ENCODE data around the gene ATP5MG.
A peak's percentile ranks its signal among the peaks of the same experiment; 100 is the strongest.

The ATP5MG gene

GRCh38 chr11:118359295-118359958 lies 42.0 kb upstream of the ATP5MG start, which contains the start of gene UBE4A (continued):
- no peak for TF ChIP-seq ZNF626 (tag by site-specific recombination; IDR thresholded peaks at IDR 0.05)
- TF ChIP-seq PRDM4 (tag by site-specific recombination; IDR thresholded peaks at IDR 0.05): no peak
- TF ChIP-seq ZNF292 (tag by site-specific recombination; IDR thresholded peaks at IDR 0.05; ENCODE audit: borderline replicate concordance, low read depth): no peak
- TF ChIP-seq HOXC10 (CRISPR knock-in tag; IDR thresholded peaks at IDR 0.05): no peak
- TF ChIP-seq ZNF404 (tag by site-specific recombination; IDR thresholded peaks at IDR 0.05): no peak
- peak; percentile 97 for TF ChIP-seq ZNF580 (tag by site-specific recombination; IDR thresholded peaks at IDR 0.05)
- no peak for TF ChIP-seq ZBTB44 (tag by site-specific recombination; IDR thresholded peaks at IDR 0.05)
- TF ChIP-seq ZBTB11 (tag by site-specific recombination; conservative IDR thresholded peaks at IDR 0.05; ENCODE audit: low read depth): peak; percentile 94
- no peak for TF ChIP-seq MZF1 (tag by site-specific recombination; IDR thresholded peaks at IDR 0.05; ENCODE audit: borderline replicate concordance)
- no peak for TF ChIP-seq ZNF202 (tag by site-specific recombination; IDR thresholded peaks at IDR 0.05; ENCODE audit: borderline replicate concordance)
- TF ChIP-seq ZNF707 (tag by site-specific recombination; IDR thresholded peaks at IDR 0.05): no peak
- no peak for TF ChIP-seq RBAK (tag by site-specific recombination; IDR thresholded peaks at IDR 0.05)
- TF ChIP-seq ZNF776 (tag by site-specific recombination; IDR thresholded peaks at IDR 0.05; ENCODE audit: borderline replicate concordance): no peak
- TF ChIP-seq ZNF623 (tag by site-specific recombination; IDR thresholded peaks at IDR 0.05): no peak
- no peak for TF ChIP-seq ZNF184 (tag by site-specific recombination; IDR thresholded peaks at IDR 0.05)
- TF ChIP-seq ZNF157 (tag by site-specific recombination; IDR thresholded peaks at IDR 0.05): no peak
- TF ChIP-seq MEIS1 (CRISPR knock-in tag; IDR thresholded peaks at IDR 0.05; ENCODE audit: borderline replicate concordance): no peak
- no peak for TF ChIP-seq ZNF610 (tag by site-specific recombination; IDR thresholded peaks at IDR 0.05; ENCODE audit: borderline replicate concordance)
- TF ChIP-seq AEBP2 (tag by site-specific recombination; IDR thresholded peaks at IDR 0.05; ENCODE audit: borderline replicate concordance): no peak
- no peak for TF ChIP-seq ZNF513 (tag by site-specific recombination; IDR thresholded peaks at IDR 0.05)
- no peak for TF ChIP-seq ZNF514 (tag by site-specific recombination; IDR thresholded peaks at IDR 0.05)
- TF ChIP-seq ZSCAN5A (tag by site-specific recombination; IDR thresholded peaks at IDR 0.05): no peak
- no peak for TF ChIP-seq ZNF645 (tag by site-specific recombination; IDR thresholded peaks at IDR 0.05)
- TF ChIP-seq ZNF704 (tag by site-specific recombination; IDR thresholded peaks at IDR 0.05): no peak
